Measurements from ENCODE around the gene CCDC50.
A peak's percentile ranks its signal among the peaks of the same experiment; 100 is the strongest.

CCDC50 gene

GRCh38 chr3:191328962-191329653 is at the start of gene CCDC50:
CCDC50 (plus strand) TSS chr3:191329394; CDS start chr3:191329675, 281 bp downstream.
- ChIA-PET CTCF (no interaction called here), POLR2A (interaction anchor here (0.6 to 1.4 kb wide), 3 partner anchors 26 to 69 kb away, joined by 3 to 4 read pairs (median 3); no protein-coding TSS in a partner anchor)
- no peak for TF ChIP-seq ELF4 (IDR thresholded peaks at IDR 0.05)
- no peak for TF ChIP-seq BHLHE40 (IDR thresholded peaks at IDR 0.05; ENCODE audit: borderline replicate concordance)
- 0 out of 2 replicates have a peak, but pooled peaks have one; percentile 12 for TF ChIP-seq L3MBTL2 (conservative IDR thresholded peaks at IDR 0.05)
- no peak for TF ChIP-seq FOXK2 (IDR thresholded peaks at IDR 0.05)
- TF ChIP-seq TARDBP (IDR thresholded peaks at IDR 0.05): no peak
- TF ChIP-seq HDGF (IDR thresholded peaks at IDR 0.05; ENCODE audit: borderline replicate concordance): no peak
- peak; percentile 45 for DNase-seq (ENCODE audit: extremely low spot score)

DNA sequence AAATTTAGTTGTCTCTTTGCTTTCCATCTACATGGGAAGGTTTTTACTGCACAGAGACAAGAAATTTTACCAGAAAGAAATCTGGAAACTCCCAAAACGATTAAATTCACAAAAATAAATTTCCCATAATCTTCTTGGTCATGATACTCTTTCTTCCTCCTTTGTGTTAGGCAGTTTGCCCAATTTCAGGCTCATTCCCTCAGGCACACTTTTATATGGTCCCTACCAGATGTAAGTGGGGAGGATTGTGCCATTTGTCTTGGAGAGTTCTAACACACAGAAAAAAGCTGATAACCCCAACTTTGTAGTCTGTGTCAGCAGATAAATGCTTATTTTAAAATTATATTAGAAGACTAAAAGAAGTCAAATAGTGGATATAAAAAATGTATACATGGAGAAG is 49.1 kb upstream of the CCDC50 start:
- TF ChIP-seq HDGF (IDR thresholded peaks at IDR 0.05; ENCODE audit: borderline replicate concordance) (no peak), L3MBTL2 (conservative IDR thresholded peaks at IDR 0.05) (no peak), FOXK2 (IDR thresholded peaks at IDR 0.05) (no peak), CTBP1 (IDR thresholded peaks at IDR 0.05; ENCODE audit: borderline replicate concordance) (no peak), BHLHE40 (IDR thresholded peaks at IDR 0.05; ENCODE audit: borderline replicate concordance) (no peak), PKNOX1 (IDR thresholded peaks at IDR 0.05) (no peak), LEF1 (IDR thresholded peaks at IDR 0.05; ENCODE audit: borderline replicate concordance) (no peak), SUZ12 (IDR thresholded peaks at IDR 0.05) (no peak), ELF4 (IDR thresholded peaks at IDR 0.05) (no peak), FOXM1 (IDR thresholded peaks at IDR 0.05; ENCODE audit: borderline replicate concordance) (no peak), NFRKB (IDR thresholded peaks at IDR 0.05) (no peak), TARDBP (IDR thresholded peaks at IDR 0.05) (no peak), ZNF384 (IDR thresholded peaks at IDR 0.05) (no peak), SP1 (IDR thresholded peaks at IDR 0.05) (no peak), FOXA1 (IDR thresholded peaks at IDR 0.05) (no peak)
- DNase-seq (ENCODE audit: extremely low spot score): no peak
- ChIA-PET POLR2A (no interaction called here), CTCF (no interaction called here)

DNA sequence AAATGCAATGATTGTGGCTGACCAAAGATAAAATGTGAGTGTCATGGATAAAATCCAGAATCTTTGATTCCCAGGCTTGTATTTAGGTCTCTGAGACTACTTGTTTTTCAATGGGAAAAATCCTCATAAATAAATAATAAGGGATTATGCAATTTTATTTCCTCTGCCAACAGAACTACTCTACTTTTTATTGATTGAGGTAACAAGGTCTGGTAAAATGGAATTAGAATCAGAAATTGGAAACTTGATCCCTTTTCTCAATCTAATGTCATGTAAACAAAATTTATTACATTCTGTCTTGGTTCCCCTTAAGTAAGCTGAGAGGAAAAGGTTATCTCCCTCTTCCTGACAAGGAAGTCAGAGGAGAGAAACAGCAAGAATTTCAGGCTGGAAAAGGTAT is 48.3 kb upstream of the CCDC50 start:
- POLR2A ChIA-PET: no interaction called here
- CTCF ChIA-PET: no interaction called here
- peak; percentile 49 for TF ChIP-seq PKNOX1 (IDR thresholded peaks at IDR 0.05)
- TF ChIP-seq ZNF384 (IDR thresholded peaks at IDR 0.05): no peak
- TF ChIP-seq TARDBP (IDR thresholded peaks at IDR 0.05): no peak
- no peak for TF ChIP-seq HDGF (IDR thresholded peaks at IDR 0.05; ENCODE audit: borderline replicate concordance)
- DNase-seq (ENCODE audit: extremely low spot score): no peak

- TF ChIP-seq FOXA1 (IDR thresholded peaks at IDR 0.05) (no peak), NFRKB (IDR thresholded peaks at IDR 0.05) (no peak), ARNT (IDR thresholded peaks at IDR 0.05) (no peak)
- POLR2A ChIA-PET: no interaction called here
- CTCF ChIA-PET: no interaction called here
- no peak for DNase-seq (ENCODE audit: extremely low spot score)
These were observed 46.7 kb upstream of the CCDC50 start for GRCh38 chr3:191282251-191283185.

DNA sequence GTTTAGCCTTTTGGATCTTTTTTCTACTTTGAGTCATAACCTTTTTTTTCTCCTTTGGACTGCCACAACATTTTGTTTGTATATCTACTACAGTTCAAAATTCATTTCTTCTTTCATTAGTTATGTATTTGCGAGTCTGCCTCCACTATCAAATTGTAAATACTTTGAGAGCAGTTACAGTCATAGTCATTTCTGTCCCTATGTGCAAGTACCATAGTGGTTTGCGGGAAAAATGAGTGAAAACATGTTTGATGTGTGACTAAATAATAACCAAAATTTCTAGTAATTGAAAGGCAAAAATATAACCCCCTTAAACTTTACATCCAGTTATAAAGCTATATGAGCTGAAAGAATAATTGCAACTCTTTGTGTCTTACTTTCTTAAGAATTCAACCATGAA is 45.8 kb upstream of the CCDC50 start:
- TF ChIP-seq SUZ12 (IDR thresholded peaks at IDR 0.05): no peak
- no peak for TF ChIP-seq BHLHE40 (IDR thresholded peaks at IDR 0.05; ENCODE audit: borderline replicate concordance)
- no peak for TF ChIP-seq FOXA1 (IDR thresholded peaks at IDR 0.05)
- TF ChIP-seq ARNT (IDR thresholded peaks at IDR 0.05): no peak
- TF ChIP-seq L3MBTL2 (conservative IDR thresholded peaks at IDR 0.05): no peak
- no peak for TF ChIP-seq TARDBP (IDR thresholded peaks at IDR 0.05)
- TF ChIP-seq PKNOX1 (IDR thresholded peaks at IDR 0.05): no peak
- no peak for TF ChIP-seq CTBP1 (IDR thresholded peaks at IDR 0.05; ENCODE audit: borderline replicate concordance)
- TF ChIP-seq LEF1 (IDR thresholded peaks at IDR 0.05; ENCODE audit: borderline replicate concordance): no peak
- no peak for TF ChIP-seq FOXK2 (IDR thresholded peaks at IDR 0.05)
- TF ChIP-seq ZNF384 (IDR thresholded peaks at IDR 0.05): no peak
- no peak for TF ChIP-seq ELF4 (IDR thresholded peaks at IDR 0.05)
- no peak for TF ChIP-seq SP1 (IDR thresholded peaks at IDR 0.05)
- no peak for TF ChIP-seq NFRKB (IDR thresholded peaks at IDR 0.05)
- no peak for TF ChIP-seq HDGF (IDR thresholded peaks at IDR 0.05; ENCODE audit: borderline replicate concordance)
- TF ChIP-seq FOXM1 (IDR thresholded peaks at IDR 0.05; ENCODE audit: borderline replicate concordance): no peak
- CTCF ChIA-PET: no interaction called here
- POLR2A ChIA-PET: no interaction called here
- no peak for DNase-seq (ENCODE audit: extremely low spot score)

All from HEK293T (cell line).